HUES64 (cell line): Measurements from ENCODE around the gene SLC25A13.

Experiments
- H3K27ac ChIP-seq: 2 replicates; pipeline ENCODE4 v1.7.0; 2013; ENCODE audit warnings: low read depth, low read length, inconsistent platforms
- H3K27me3 ChIP-seq: 2 replicates; pipeline ENCODE4 v1.6.1; 2013; ENCODE audit warnings: mild to moderate bottlenecking, low read length; ENCODE audit not compliant: insufficient read depth
- H3K36me3 ChIP-seq: 2 replicates; pipeline ENCODE4 v1.6.1; 2013; ENCODE audit warnings: mild to moderate bottlenecking, low read length; ENCODE audit not compliant: insufficient read depth
- H3K4me1 ChIP-seq: 2 replicates; pipeline ENCODE4 v1.6.1; 2013; ENCODE audit warnings: mild to moderate bottlenecking, low read length, moderate library complexity; ENCODE audit not compliant: insufficient read depth
- H3K4me3 ChIP-seq: 2 replicates; pipeline ENCODE4 v1.5.1; 2013; ENCODE audit warnings: mild to moderate bottlenecking, low read length, moderate library complexity
- H3K9ac ChIP-seq: 2 replicates; pipeline ENCODE4 v1.6.1; 2013; ENCODE audit warnings: mild to moderate bottlenecking, low read depth, low read length
- H3K9me3 ChIP-seq: 2 replicates; pipeline ENCODE4 v1.6.1; 2013; ENCODE audit warnings: low read depth, low read length; ENCODE audit not compliant: insufficient read depth
- whole genome bisulfite sequencing: fragments of 150-250, 120-280 bp; methylation state at CpG from one replicate; pipeline ENCODE4 v1.1.7; 2013; ENCODE audit warnings: missing lambda C conversion rate; 5-methylcytosine and 5-hydroxymethylcytosine counted together

The SLC25A13 gene

GRCh38 chr7:96121752-96122151, 200.1 kb downstream of the SLC25A13 start:
- H3K27me3 ChIP-seq = no peaks in the 10 kb centered on the region

GRCh38 chr7:96120445-96121225, 201.3 kb downstream of the SLC25A13 start:
- H3K4me1 ChIP-seq = peaks cover 15% of the 10 kb centered on the region
- no peaks in the 10 kb centered on the region for H3K27me3 ChIP-seq
- 93% methylated on average over 2 of the region's 2 CpGs for WGBS
- no peak overlapping the region for H3K9ac ChIP-seq
- no peaks in the 10 kb centered on the region for H3K9me3 ChIP-seq
- no peak overlapping the region for H3K4me3 ChIP-seq
- H3K36me3 ChIP-seq = peaks cover 22% of the 10 kb centered on the region
- H3K27ac ChIP-seq = no peak overlapping the region

More at GRCh38 chr7:96121752-96122151, 200.1 kb downstream of the SLC25A13 start:
- Histone ChIP-seq H3K36me3 (peaks cover 22% of the 10 kb centered on the region), H3K9ac (no peak overlapping the region), H3K4me3 (no peak overlapping the region), H3K4me1 (peaks cover 23% of the 10 kb centered on the region), H3K27ac (no peak overlapping the region), H3K9me3 (no peaks in the 10 kb centered on the region)
- WGBS = 89% methylated on average over 6 of the region's 6 CpGs

DNA sequence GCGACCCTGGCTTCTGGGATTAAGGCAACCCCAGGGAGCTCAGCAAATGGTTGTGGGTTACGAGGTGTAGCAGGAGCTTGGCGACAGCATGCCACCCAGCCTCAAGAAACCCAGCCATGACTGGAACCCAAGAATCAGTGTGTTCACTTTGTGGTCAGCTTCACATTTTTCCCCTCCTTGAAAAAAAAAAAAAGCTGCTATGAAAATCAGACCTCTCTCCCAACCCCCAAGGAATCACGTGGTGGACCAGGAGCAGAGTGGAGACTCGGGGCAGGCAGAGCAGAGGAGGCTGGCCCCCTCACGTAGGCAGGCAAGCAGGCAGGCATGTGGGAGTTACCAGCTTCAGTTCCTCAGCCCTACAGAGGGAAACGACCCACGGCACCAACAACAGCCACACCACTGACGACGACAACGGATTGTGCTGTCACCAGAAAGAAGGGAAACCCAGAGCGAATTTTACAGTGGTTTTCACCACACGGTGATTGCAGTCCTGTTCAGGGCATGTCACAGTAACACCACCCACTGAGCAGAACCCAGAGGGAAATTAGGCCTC, 203.4 kb downstream of the SLC25A13 start:
- WGBS = 73% methylated on average over 13 of the region's 13 CpGs
- Histone ChIP-seq H3K9me3 (no peaks in the 10 kb centered on the region), H3K36me3 (peaks cover 22% of the 10 kb centered on the region), H3K9ac (no peak overlapping the region), H3K27me3 (no peaks in the 10 kb centered on the region), H3K4me3 (no peak overlapping the region), H3K4me1 (peaks cover 15% of the 10 kb centered on the region), H3K27ac (peak overlapping the region; percentile 36; the same call in 1 of the 2 replicates)

GRCh38 chr7:96116173-96116572, 205.7 kb downstream of the SLC25A13 start:
- no peaks in the 10 kb centered on the region for H3K27me3 ChIP-seq
- H3K36me3 ChIP-seq = peaks cover 17% of the 10 kb centered on the region
- H3K9ac ChIP-seq = no peak overlapping the region
- no peak overlapping the region for H3K27ac ChIP-seq
- H3K9me3 ChIP-seq = no peaks in the 10 kb centered on the region
- H3K4me3 ChIP-seq = no peak overlapping the region
- WGBS = 98% methylated on average over 7 of the region's 7 CpGs
- peaks cover 15% of the 10 kb centered on the region for H3K4me1 ChIP-seq

GRCh38 chr7:96114190-96114589, 207.7 kb downstream of the SLC25A13 start:
- Histone ChIP-seq H3K27me3 (no peaks in the 10 kb centered on the region), H3K36me3 (no peaks in the 10 kb centered on the region), H3K4me1 (peaks cover 13% of the 10 kb centered on the region), H3K9me3 (no peaks in the 10 kb centered on the region), H3K27ac (no peak overlapping the region), H3K4me3 (no peak overlapping the region), H3K9ac (no peak overlapping the region)
- 92% methylated on average over 6 of the region's 7 CpGs for WGBS

DNA sequence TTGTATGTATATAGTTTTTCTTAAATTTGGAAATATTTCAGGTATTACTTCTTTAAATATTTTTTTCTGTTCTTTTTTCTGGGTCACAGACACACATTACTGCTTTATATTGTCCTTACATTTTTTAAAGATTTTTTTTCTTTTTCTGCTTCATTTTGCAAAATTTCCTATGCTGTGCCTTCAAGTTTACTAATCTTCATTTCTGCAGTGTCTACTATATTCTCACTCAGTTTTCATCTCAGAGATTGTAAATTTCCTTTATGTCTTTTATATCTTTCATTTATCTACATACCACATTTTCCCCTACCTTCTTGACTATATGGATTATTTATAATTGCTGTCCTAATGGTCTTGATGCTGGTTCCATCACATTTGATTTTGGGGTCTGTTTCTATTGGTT, 210.5 kb downstream of the SLC25A13 start:
- H3K4me3 ChIP-seq = no peak overlapping the region
- no peaks in the 10 kb centered on the region for H3K9me3 ChIP-seq
- no peak overlapping the region for H3K9ac ChIP-seq
- no peaks in the 10 kb centered on the region for H3K4me1 ChIP-seq
- no peaks in the 10 kb centered on the region for H3K36me3 ChIP-seq
- no peaks in the 10 kb centered on the region for H3K27me3 ChIP-seq
- no peak overlapping the region for H3K27ac ChIP-seq

DNA sequence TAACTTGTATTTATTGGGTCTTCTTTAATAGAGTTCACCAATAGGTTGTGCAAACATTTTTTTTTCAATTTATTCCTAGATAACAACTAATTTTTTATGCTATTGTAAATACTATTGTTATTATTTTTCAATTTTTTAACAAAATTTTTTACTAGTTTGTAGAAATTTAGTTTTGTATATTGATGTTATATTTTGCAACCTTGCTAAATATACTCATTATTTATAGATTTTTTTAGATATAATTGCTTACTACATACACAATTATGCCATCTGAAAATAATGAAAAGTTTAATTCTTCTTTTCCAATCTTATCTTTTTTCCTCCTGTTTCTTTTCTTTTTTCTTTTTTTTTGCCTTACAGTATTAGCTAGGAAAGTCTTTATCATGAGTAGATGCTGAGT, 216.9 kb downstream of the SLC25A13 start:
- H3K36me3 ChIP-seq = no peaks in the 10 kb centered on the region
- H3K9ac ChIP-seq = no peak overlapping the region
- H3K27me3 ChIP-seq = no peaks in the 10 kb centered on the region
- H3K4me3 ChIP-seq = no peak overlapping the region
- no peaks in the 10 kb centered on the region for H3K4me1 ChIP-seq
- H3K27ac ChIP-seq = no peak overlapping the region
- H3K9me3 ChIP-seq = no peaks in the 10 kb centered on the region

DNA sequence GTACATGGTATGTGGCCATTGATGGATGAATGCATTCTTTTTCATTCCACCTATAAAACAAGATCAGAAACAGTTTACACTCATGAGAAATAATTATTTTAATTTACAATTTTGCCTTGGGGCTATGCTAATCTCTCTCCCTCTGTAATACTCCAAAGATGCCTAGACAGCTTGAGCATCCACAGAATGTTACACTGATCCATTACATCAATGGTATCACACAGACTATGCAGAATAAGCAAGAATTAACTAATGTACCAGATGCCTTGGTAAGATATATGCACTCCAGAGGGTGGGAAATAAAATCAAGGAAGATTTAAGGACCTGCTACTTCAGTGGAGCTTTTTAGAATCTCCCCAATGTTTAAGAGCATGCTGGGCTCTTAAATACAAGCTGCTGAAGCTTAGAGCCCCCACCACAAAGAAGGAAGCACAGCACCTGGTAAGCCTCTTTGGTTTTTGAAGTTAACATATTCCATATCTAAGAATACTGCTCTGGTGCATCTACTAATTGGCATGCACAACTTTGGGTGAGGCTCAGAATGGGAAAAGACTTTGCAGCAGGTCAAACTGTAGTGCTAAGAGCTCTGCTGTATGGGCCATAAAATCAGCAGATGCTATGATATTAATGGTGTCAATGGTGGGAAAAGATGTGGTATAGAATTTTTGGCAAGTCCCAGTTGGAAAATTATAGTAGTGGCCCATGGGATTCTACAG, 219.6 kb downstream of the SLC25A13 start:
- H3K27ac ChIP-seq = no peak overlapping the region
- H3K4me1 ChIP-seq = no peaks in the 10 kb centered on the region
- H3K36me3 ChIP-seq = no peaks in the 10 kb centered on the region
- no peaks in the 10 kb centered on the region for H3K27me3 ChIP-seq
- no peaks in the 10 kb centered on the region for H3K9me3 ChIP-seq
- H3K9ac ChIP-seq = no peak overlapping the region
- no peak overlapping the region for H3K4me3 ChIP-seq

GRCh38 chr7:96100737-96101136, 221.2 kb downstream of the SLC25A13 start:
- H3K9me3 ChIP-seq = no peaks in the 10 kb centered on the region
- H3K9ac ChIP-seq = no peak overlapping the region
- no peaks in the 10 kb centered on the region for H3K36me3 ChIP-seq
- H3K27me3 ChIP-seq = no peaks in the 10 kb centered on the region
- H3K27ac ChIP-seq = no peak overlapping the region
- WGBS = 96% methylated on average over 1 of the region's 1 CpG
- H3K4me1 ChIP-seq = no peaks in the 10 kb centered on the region
- H3K4me3 ChIP-seq = no peak overlapping the region

DNA sequence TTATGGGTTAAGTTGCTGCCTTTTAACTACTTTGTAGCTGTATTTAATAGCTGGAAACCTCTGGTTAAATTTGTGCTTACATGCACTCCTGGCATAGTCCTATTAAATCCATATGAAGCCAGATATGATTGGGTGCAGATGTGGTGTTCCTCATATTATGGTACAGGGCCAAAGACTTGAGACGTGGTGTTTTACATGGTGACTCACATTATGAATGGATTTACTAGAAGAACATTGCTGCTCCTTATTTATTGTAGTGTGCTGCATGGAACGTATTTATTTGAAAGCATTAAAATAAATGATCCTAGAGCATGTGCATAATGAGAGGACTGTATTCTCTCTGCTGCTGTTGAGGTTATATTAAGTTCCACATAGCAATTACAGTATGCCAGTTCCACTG, 224.1 kb downstream of the SLC25A13 start:
- Histone ChIP-seq H3K4me1 (no peaks in the 10 kb centered on the region), H3K9me3 (no peaks in the 10 kb centered on the region)
- 89% methylated on average over 2 of the region's 2 CpGs for WGBS

GRCh38 chr7:96093435-96093834, 228.5 kb downstream of the SLC25A13 start:
- Histone ChIP-seq H3K4me1 (peaks cover 4% of the 10 kb centered on the region; the same call in 1 of the 2 replicates), H3K27ac (no peak overlapping the region), H3K4me3 (no peak overlapping the region), H3K36me3 (no peaks in the 10 kb centered on the region), H3K27me3 (no peaks in the 10 kb centered on the region), H3K9me3 (no peaks in the 10 kb centered on the region), H3K9ac (no peak overlapping the region)
- 92% methylated on average over 1 of the region's 1 CpG for WGBS

More for the DNA sequence above, 224.1 kb downstream of the SLC25A13 start:
- no peaks in the 10 kb centered on the region for H3K36me3 ChIP-seq
- no peak overlapping the region for H3K4me3 ChIP-seq
- H3K27ac ChIP-seq = no peak overlapping the region
- no peak overlapping the region for H3K9ac ChIP-seq
- H3K27me3 ChIP-seq = no peaks in the 10 kb centered on the region
